Measurements from ENCODE around the gene MYH13.

The MYH13 gene

GRCh38 chr17:10372906-10373305, at the start of gene MYH13:
Gene MYH13, minus strand, starts transcription at chr17:10373006. Its CDS starts 8,476 bp downstream, at chr17:10364530.
- no peak for DNase-seq

- no peak for DNase-seq
Measured at GRCh38 chr17:10421900-10422542, 49.2 kb upstream of the MYH13 start, which contains the start of gene MYH8. Gene MYH8, minus strand, starts transcription at chr17:10421950. Its CDS starts 1,723 bp downstream, at chr17:10420227.

- no peak for DNase-seq
Measured at GRCh38 chr17:10421211-10421610, 48.4 kb upstream of the MYH13 start.

- no peak for DNase-seq
Measured at GRCh38 chr17:10420811-10421210, 48.0 kb upstream of the MYH13 start.

GRCh38 chr17:10417431-10417830, 44.6 kb upstream of the MYH13 start:
- DNase-seq: no peak

GRCh38 chr17:10415161-10415560, 42.4 kb upstream of the MYH13 start:
- no peak for DNase-seq

GRCh38 chr17:10403589-10403988, 30.8 kb upstream of the MYH13 start:
- DNase-seq: no peak

- DNase-seq: no peak
Measured at GRCh38 chr17:10398352-10398751, 25.5 kb upstream of the MYH13 start.

GRCh38 chr17:10396524-10397163, 23.8 kb upstream of the MYH13 start:
- no peak for DNase-seq

GRCh38 chr17:10394201-10394887, 21.5 kb upstream of the MYH13 start:
- no peak for DNase-seq

- no peak for DNase-seq
Measured at GRCh38 chr17:10392880-10393279, 20.1 kb upstream of the MYH13 start.

- no peak for DNase-seq
Measured at GRCh38 chr17:10385871-10386270, 13.1 kb upstream of the MYH13 start.

- no peak for DNase-seq
Measured at GRCh38 chr17:10384175-10384574, 11.4 kb upstream of the MYH13 start.

- DNase-seq: no peak
Measured at GRCh38 chr17:10380631-10381408, 8.0 kb upstream of the MYH13 start.

- no peak for DNase-seq
Measured at GRCh38 chr17:10370016-10370608, 2.7 kb downstream of the MYH13 start.

- no peak for DNase-seq
Measured at GRCh38 chr17:10369239-10369638, 3.6 kb downstream of the MYH13 start.

- DNase-seq: no peak
Measured at GRCh38 chr17:10368561-10368960, 4.2 kb downstream of the MYH13 start.

GRCh38 chr17:10360578-10360977, 12.2 kb downstream of the MYH13 start:
- DNase-seq: no peak

- peak; percentile 34 for DNase-seq
Measured at GRCh38 chr17:10357768-10358167, 15.0 kb downstream of the MYH13 start.

- DNase-seq: no peak
Measured at GRCh38 chr17:10354651-10355050, 18.2 kb downstream of the MYH13 start.

GRCh38 chr17:10352893-10353292, 19.9 kb downstream of the MYH13 start:
- DNase-seq: no peak

GRCh38 chr17:10349403-10349802, 23.4 kb downstream of the MYH13 start:
- DNase-seq: peak; percentile 53

GRCh38 chr17:10344816-10345215, 28.0 kb downstream of the MYH13 start:
- no peak for DNase-seq

All from hematopoietic multipotent progenitor cell treated with erythropoietin and hydrocortisone succinate and interleukin-3 and kit ligand, for 6 days (in vitro differentiated cells).